CD14-positive monocyte (primary cell): ENCODE data around the gene AGBL5. TPM values are rescaled to one million over a fixed set of nuclear protein-coding genes. Genes with fewer than 3 reads are reported as not detected.
A peak's percentile ranks its signal among the peaks of the same experiment; 100 is the strongest.

Source experiments
- DNase-seq, 3 donors: peaks; one replicate each; pipeline ENCODE4 v3.0.0-alpha.2; 2011 to 2022
- H2AFZ ChIP-seq: 2 replicates; pipeline ENCODE4 v1.6.0; 2012; ENCODE audit warnings: mild to moderate bottlenecking, low read depth, low read length, inconsistent platforms; ENCODE audit not compliant: insufficient read depth, poor library complexity, severe bottlenecking
- H3K27ac ChIP-seq, 2 donors: 1 replicate in 1 of 2; 2 replicates in 1 of 2; pipeline ENCODE4 v1.5.1; 2012 to 2013; ENCODE audit warnings: low read length in 2 of 2, control low read depth in 1 of 2, inconsistent platforms in 1 of 2, low read depth in 1 of 2, mild to moderate bottlenecking in 1 of 2
- H3K27me3 ChIP-seq, 2 donors: one replicate each; pipeline versions ENCODE4 v1.6.0 to v1.6.1; 2011 to 2013; ENCODE audit warnings: low read length in 2 of 2; ENCODE audit not compliant: control insufficient read depth in 2 of 2, insufficient read depth in 2 of 2
- H3K36me3 ChIP-seq, 2 donors: replicated peaks in 1 of 2; 1 replicate in 1 of 2; 2 replicates in 1 of 2; pipeline versions ENCODE4 v1.5.1 to v1.6.1; 2012 to 2013; ENCODE audit warnings: low read length in 2 of 2, control low read depth in 1 of 2, inconsistent platforms in 1 of 2, mild to moderate bottlenecking in 1 of 2; ENCODE audit not compliant: insufficient read depth in 2 of 2, control insufficient read depth in 1 of 2
- H3K4me1 ChIP-seq, 2 donors: 1 replicate in 1 of 2; 2 replicates in 1 of 2; pipeline versions ENCODE4 v1.5.1 to v1.6.1; 2012 to 2013; ENCODE audit warnings: low read length in 2 of 2, control low read depth in 1 of 2, inconsistent platforms in 1 of 2, mild to moderate bottlenecking in 1 of 2, moderate library complexity in 1 of 2; ENCODE audit not compliant: insufficient read depth in 2 of 2, control insufficient read depth in 1 of 2
- H3K4me2 ChIP-seq: replicated peaks from 2 replicates; pipeline ENCODE3; 2012; ENCODE audit warnings: low read length, moderate library complexity, mild to moderate bottlenecking; ENCODE audit not compliant: poor library complexity, severe bottlenecking; ENCODE audit errors: extremely low read depth
- H3K4me3 ChIP-seq, 3 experiments: fragments of 200-600 bp in 1 of 3; sonication (generic) in 1 of 3; replicated peaks in 1 of 3; 1 replicate in 2 of 3; 2 replicates in 1 of 3; pipeline ENCODE4 v1.5.1; 2011 to 2013; ENCODE audit warnings: low read length in 3 of 3, mild to moderate bottlenecking in 3 of 3, control low read depth in 2 of 3, low read depth in 2 of 3, inconsistent platforms in 1 of 3, moderate library complexity in 1 of 3
- H3K79me2 ChIP-seq: 2 replicates; pipeline ENCODE4 v1.6.0; 2012; ENCODE audit warnings: mild to moderate bottlenecking, control low read depth, inconsistent platforms, low read length, moderate library complexity; ENCODE audit not compliant: insufficient read depth
- H3K9ac ChIP-seq: 2 replicates; pipeline ENCODE4 v1.6.0; 2017; ENCODE audit warnings: low read length, mild to moderate bottlenecking; ENCODE audit not compliant: insufficient read depth, poor library complexity, severe bottlenecking
- H3K9me3 ChIP-seq, 2 donors: replicated peaks in 1 of 2; 1 replicate in 1 of 2; 2 replicates in 1 of 2; pipeline versions ENCODE4 v1.5.1 to v1.6.1; 2012 to 2013; ENCODE audit warnings: low read length in 2 of 2, control low read depth in 1 of 2; ENCODE audit not compliant: control insufficient read depth in 1 of 2, insufficient read depth in 1 of 2
- H4K20me1 ChIP-seq: 2 replicates; pipeline ENCODE4 v1.6.0; 2012; ENCODE audit warnings: mild to moderate bottlenecking, low read length, control low read depth, moderate library complexity; ENCODE audit not compliant: insufficient read depth
- H3K27ac Mint-ChIP-seq, 7 donors: one replicate each; pipeline ENCODE4 v1.8.0; 2020; ENCODE audit warnings: mild to moderate bottlenecking in 7 of 7, mixed read lengths in 7 of 7, moderate library complexity in 6 of 7, inconsistent platforms in 2 of 7
- H3K27me3 Mint-ChIP-seq, 3 donors: one replicate each; pipeline ENCODE4 v1.8.0; 2021 to 2022; ENCODE audit warnings: low read depth in 3 of 3, mild to moderate bottlenecking in 3 of 3, mixed read lengths in 3 of 3, moderate library complexity in 3 of 3, inconsistent platforms in 1 of 3
- H3K36me3 Mint-ChIP-seq, 2 donors: one replicate each; pipeline ENCODE4 v1.8.0; 2020; ENCODE audit warnings: mixed read lengths in 2 of 2, inconsistent platforms in 1 of 2, mild to moderate bottlenecking in 1 of 2
- H3K4me1 Mint-ChIP-seq: one replicate; pipeline ENCODE4 v1.8.0; 2020; ENCODE audit warnings: mild to moderate bottlenecking, mixed read lengths
- H3K4me3 Mint-ChIP-seq, 2 donors: one replicate each; pipeline ENCODE4 v1.8.0; 2020; ENCODE audit warnings: mild to moderate bottlenecking in 2 of 2, mixed read lengths in 2 of 2, moderate library complexity in 1 of 2
- H3K9me3 Mint-ChIP-seq, 7 donors: one replicate each; pipeline ENCODE4 v1.8.0; 2020 to 2022; ENCODE audit warnings: mixed read lengths in 7 of 7, mild to moderate bottlenecking in 6 of 7, moderate library complexity in 6 of 7, inconsistent platforms in 2 of 7
- CTCF ChIP-seq: fragments of 200-600 bp; IDR thresholded peaks from one replicate; pipeline ENCODE4 v1.8.0; 2022; ENCODE audit warnings: antibody characterized with exemption, mild to moderate bottlenecking
- WGBS: methylation state at CpG from one replicate; pipeline ENCODE4 v1.1.5; 2013; ENCODE audit warnings: missing lambda C conversion rate; ENCODE audit not compliant: insufficient coverage; 5-methylcytosine and 5-hydroxymethylcytosine counted together
- intact Hi-C, 2 donors: fragments of 100-400 bp; cut with micrococcal nuclease; formaldehyde crosslinking; loops; one replicate each; pipeline versions ENCODE4 v1.15.0 to v1.15.1; 2023
- polyA plus RNA-seq, 3 donors: library from polyadenylated mRNA; depleted of rRNA in 1 of 3; unstranded in 2 of 3; stranded (reverse) in 1 of 3; fragments of 300-500 nt in 2 of 3; fragments of >200 nt in 1 of 3; fragmentation: Illumina TruSeq in 2 of 3; gene quantifications; 1 replicate in 2 of 3; 2 replicates in 1 of 3; pipeline ENCODE4 v1.2.3, GENCODE V29; 2012 to 2021

AGBL5 gene
- polyA plus RNA-seq, 3 donors = 4.4 to 4.8 (median 4.6) TPM

GRCh38 chr2:27067385-27067784 is 15.9 kb downstream of the AGBL5 start:
- Mint-ChIP-seq H3K4me1 (peaks cover 22% of the 10 kb centered on the region), H3K9me3 (no peaks in the 10 kb centered on the region), H3K27me3 (peaks cover 0 to 2% (median 0%) of the 10 kb centered on the region in 3 donors), H3K27ac (peak overlapping the region in 1 of 7 donors; percentile 21), H3K4me3 (no peak overlapping the region), H3K36me3 (peaks cover 44 to 57% of the 10 kb centered on the region in 2 donors)
- intact Hi-C loops = no loop called here
- Histone ChIP-seq H3K27me3 (no peaks in the 10 kb centered on the region), H3K27ac (no peak overlapping the region), H4K20me1 (peaks cover 15% of the 10 kb centered on the region), H2AFZ (no peak overlapping the region), H3K9me3 (no peaks in the 10 kb centered on the region), H3K4me2 (no peak overlapping the region), H3K4me1 (peaks cover 18 to 20% of the 10 kb centered on the region in 2 donors), H3K9ac (no peak overlapping the region), H3K79me2 (peaks cover 24% of the 10 kb centered on the region), H3K36me3 (peaks cover 23 to 62% of the 10 kb centered on the region in 2 donors), H3K4me3 (no peak overlapping the region)
- TF ChIP-seq CTCF = no peak
- no peak for DNase-seq
- 100% methylated on average over 2 of the region's 5 CpGs for WGBS

DNA sequence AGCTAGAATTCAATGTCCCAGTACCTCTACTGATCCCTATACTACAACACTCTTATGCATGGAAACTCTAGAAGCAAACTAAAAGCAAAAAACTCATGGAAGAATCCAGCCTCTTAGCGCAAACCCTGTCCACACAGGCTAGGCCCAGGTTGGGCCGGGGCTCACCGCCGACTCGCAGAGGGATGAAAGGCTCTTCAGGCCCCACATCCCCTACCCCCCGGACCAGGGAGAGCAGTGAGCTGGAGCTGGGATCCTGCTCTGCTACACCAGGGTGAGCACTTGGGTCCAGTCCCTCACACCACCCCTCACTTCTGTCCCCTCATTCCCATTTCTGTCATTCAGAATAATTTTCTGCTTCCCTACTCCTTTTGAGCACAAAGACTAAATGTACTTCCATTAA is 18.0 kb downstream of the AGBL5 start:
- Histone ChIP-seq H3K4me3 (no peak overlapping the region), H4K20me1 (peaks cover 15% of the 10 kb centered on the region), H3K27ac (peak overlapping the region in 1 of 2 donors; percentile 96), H2AFZ (no peak overlapping the region), H3K4me1 (peaks cover 25 to 34% of the 10 kb centered on the region in 2 donors), H3K4me2 (no peak overlapping the region), H3K9me3 (no peaks in the 10 kb centered on the region), H3K27me3 (no peaks in the 10 kb centered on the region), H3K79me2 (peaks cover 24% of the 10 kb centered on the region), H3K9ac (no peak overlapping the region), H3K36me3 (peaks cover 21 to 52% of the 10 kb centered on the region in 2 donors)
- WGBS = 96% methylated on average over 6 of the region's 6 CpGs
- no peak overlapping the region for H3K4me3 Mint-ChIP-seq
- intact Hi-C loops = no loop called here
- TF ChIP-seq CTCF = no peak
- H3K36me3 Mint-ChIP-seq = peaks cover 39 to 48% of the 10 kb centered on the region in 2 donors
- peaks cover 37% of the 10 kb centered on the region for H3K4me1 Mint-ChIP-seq
- no peak for DNase-seq
- no peaks in the 10 kb centered on the region for H3K9me3 Mint-ChIP-seq
- H3K27ac Mint-ChIP-seq = peak overlapping the region in 3 of 7 donors; percentile 23 to 57 (median 57)
- no peaks in the 10 kb centered on the region for H3K27me3 Mint-ChIP-seq
